HG02970 (cell line): ENCODE data around the gene TMEM53.

Experiments used
- ATAC-seq: cut with Tn5 transposase; IDR thresholded peaks from one replicate; pipeline ENCODE4 v1.9.1; 2021; ENCODE audit warnings: mild to moderate bottlenecking, moderate library complexity, moderate number of reproducible peaks; ENCODE audit not compliant: unreplicated experiment, low FRiP score

Gene TMEM53

DNA sequence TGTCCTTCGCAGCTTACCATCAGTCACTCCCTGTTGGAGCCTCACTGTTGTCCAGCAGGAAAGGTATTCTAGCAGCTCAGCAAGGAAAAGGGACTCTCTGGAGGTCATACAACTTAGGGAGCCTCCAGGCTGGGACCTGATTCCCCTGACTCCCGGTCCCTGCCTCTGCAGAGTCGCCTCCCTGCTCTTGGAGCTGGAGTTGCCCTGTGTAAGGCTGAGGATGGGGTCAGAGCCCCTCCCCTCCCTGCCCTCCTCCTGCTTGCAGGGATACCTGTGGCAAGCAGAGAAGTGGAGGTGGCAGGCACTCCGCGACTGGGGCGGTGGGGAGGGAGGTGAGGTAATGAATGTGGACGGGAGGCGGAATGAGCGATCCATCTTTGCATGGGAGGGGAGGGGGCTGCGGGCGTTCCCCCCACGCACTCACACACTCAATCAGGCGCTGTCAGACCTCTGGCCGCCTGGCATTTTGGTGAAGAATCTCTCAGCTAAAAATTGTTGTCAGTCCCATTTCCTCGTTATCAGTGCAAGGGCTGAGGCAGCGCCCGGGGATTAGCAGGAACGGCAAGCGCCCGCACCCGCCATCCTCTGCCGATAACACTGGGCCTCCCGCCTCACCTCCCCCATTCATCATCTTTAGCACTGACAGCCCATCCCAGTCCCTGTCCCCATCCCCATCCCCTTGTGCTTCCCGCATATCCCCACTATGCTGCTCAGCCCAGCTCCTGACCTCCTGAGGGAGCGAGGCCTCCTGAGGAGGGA lies 64.3 kb downstream of the TMEM53 start:
- ATAC-seq = no peak

DNA sequence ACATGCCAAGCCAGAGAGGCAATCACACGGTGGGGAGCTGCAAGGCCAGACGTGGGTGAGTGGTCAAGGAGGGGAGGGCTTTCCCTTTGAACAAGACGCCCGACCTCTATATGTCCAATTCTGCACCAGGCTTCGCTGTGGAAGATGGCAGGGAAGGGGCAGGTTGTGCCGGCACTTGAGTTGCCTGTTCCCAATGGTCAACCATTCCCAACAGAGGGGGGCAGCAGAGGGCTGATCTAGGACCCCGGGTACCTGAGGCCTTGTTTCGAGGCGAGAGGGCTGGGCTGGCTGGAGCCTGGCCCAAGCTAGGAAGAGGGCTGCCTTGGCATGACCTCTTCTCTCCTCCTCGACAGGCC lies 64.9 kb downstream of the TMEM53 start:
- no peak for ATAC-seq

DNA sequence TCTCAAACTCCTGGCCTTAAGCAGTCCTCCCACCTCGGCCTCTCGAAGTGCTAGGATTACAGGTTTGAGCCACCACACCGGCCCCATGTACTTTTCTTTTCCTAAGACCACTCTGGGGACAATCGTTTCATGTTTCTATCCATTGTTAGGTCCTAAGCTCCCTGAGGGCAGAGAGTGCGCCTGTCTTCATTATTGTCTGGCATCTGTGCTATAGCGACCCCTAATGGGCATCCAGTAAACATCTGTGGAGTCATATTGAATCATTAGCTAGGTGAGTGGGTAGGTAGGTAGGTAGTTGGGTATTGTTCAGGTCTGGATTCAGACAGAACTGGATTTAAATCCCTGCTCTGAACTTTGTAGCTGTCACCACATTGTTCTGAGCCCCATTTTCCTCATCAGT lies 66.1 kb downstream of the TMEM53 start:
- ATAC-seq = no peak

DNA sequence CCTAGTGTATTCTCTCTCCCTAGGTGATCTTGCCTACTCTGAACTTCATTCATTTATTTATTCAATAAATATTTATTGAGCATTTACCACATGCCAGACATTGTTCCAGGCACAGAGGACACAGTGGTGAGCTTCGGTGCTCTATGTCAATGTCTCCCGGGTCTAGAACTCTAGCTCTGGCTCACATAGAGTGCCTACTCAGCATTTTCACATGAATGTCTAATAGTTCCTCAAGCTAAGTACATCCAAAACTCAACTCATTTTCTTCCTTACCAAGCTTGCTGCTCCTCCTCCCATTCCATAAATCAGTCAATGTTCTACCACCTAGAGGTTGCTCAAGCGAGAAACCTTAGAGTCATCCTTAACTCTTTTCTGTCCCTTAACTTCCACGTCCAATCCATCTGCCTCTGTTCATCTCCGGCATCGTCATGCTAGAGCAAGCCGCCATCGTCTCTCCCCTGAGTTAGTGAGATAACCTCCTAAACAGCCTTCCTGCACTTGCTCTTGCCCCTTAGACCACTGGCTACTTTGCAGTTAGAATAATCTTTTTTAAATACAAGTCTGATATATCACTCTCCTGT lies 67.5 kb downstream of the TMEM53 start:
- no peak for ATAC-seq

DNA sequence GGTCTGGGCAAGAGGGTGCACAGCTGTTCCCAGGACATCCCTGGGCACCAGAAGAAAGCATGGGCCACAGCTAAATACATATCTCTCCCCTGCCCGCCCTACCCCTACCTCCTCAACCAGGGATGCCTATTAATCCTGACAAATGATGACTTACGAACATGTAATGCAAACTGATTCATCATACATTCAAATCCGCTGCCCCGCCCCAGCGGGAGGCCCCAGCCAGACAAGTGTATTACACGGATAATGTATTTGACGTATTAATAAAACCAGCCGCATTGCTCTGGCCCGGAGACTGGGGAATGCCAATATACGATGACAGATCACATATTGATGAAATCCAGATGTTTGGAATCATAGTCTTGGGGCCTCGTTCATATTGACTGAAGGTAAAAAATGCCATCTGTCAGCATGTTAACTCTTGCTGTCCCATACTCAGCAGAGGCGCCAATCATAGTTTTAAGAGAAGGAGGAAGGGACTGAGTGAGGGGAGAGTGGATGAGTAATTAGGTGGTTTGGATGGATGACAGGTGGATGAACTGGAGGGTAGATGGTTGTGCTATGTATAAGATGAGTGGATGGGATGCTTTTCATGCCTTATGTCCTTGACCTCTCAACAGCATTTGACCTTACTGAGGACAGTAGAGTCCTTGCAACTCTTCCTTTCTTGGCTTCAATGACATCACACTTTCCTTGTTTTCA lies 68.2 kb downstream of the TMEM53 start:
- ATAC-seq = no peak

DNA sequence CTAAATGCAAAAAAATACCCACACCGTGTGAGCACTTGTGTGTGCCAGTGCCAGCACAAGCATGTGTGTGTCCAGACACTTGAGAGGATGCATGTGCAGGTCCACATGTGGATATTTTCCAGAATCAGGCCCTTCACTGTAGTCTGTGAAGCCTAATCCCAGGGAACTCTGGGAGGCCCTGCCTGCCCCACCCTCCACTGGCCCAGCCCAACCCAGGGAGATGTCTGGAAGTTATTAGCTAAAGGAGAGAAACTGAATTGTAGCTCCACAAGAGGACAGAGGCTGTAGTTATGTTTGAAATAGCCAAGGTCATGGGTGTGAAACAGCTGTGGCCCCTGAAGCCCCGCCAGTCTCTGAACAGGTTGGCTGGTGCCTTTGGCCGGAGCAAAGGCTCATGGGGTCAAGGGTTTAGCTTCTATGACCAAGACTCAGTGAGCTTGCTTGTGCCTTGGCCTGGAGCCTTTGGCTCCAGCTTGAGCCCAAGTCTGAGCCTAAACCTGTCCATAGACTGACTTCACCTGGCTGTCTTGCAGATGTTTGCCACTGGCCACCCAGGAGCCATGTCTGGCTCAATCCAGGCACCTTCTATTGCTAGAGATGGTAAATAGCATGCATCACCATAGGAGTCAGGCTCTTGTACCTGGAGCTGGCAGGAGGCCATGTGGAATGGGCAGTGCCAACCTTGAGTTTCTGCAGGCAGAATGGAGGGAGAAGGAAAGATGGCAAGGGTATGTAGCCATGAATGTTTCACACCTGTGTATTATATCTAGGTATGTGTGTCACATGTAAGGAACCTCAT lies 69.9 kb downstream of the TMEM53 start:
- ATAC-seq = no peak

DNA sequence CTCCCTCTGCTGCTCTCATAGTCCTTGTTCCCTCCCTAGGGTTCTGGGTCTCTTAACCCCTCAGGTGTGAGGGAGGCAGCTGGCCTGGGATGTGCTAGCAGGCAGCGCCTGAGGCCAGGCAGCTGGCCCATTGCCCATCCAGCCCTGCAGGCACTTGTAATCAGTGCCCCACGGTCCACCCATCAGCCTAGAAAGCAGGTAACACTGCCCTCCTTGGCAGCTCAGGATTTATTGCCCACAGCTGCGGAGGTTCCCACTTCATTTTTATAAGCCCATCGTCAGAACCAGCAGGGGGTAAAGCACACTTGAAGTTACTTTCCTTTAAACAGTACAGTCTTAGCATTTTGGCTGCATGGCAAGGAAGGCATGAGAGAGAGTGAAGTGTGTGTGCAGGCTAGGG lies 70.6 kb downstream of the TMEM53 start:
- no peak for ATAC-seq
